CD4-positive, alpha-beta T cell (primary cell): ENCODE data around the gene PLSCR1. TPM values are rescaled to one million over a fixed set of nuclear protein-coding genes. Genes with fewer than 3 reads are reported as not detected.

Source experiments
- ATAC-seq: fragments of 200-7000 bp; cut with Tn5 transposase; one replicate; pipeline ENCODE4 v1.10.0; 2022; ENCODE audit warnings: mild to moderate bottlenecking; ENCODE audit not compliant: poor library complexity
- CTCF ChIA-PET: fragments of 350-600 bp; sonication (Branson Sonifier 250); formaldehyde crosslinking; loops from one replicate; lab custom pipeline; 2021; ENCODE audit warnings: antibody characterized with exemption, inconsistent platforms; lab: Charles Lee
- POLR2A ChIA-PET: fragments of 350-600 bp; sonication (Branson Sonifier 250); formaldehyde crosslinking; loops from one replicate; lab custom pipeline; 2021; ENCODE audit warnings: antibody characterized with exemption, inconsistent platforms; lab: Charles Lee
- DNase-seq, 14 experiments: peaks; one replicate each; pipeline ENCODE4 v3.0.0-alpha.2; 2013 to 2020; ENCODE audit warnings: mixed read lengths in 2 of 14
- H3K27ac ChIP-seq, 2 donors: one replicate each; pipeline versions ENCODE4 v1.5.1 to v1.7.0; 2013; ENCODE audit warnings: low read length in 2 of 2, low read depth in 1 of 2, mild to moderate bottlenecking in 1 of 2
- H3K27me3 ChIP-seq, 2 experiments: 1 replicate in 1 of 2; 2 replicates in 1 of 2; pipeline versions ENCODE4 v1.6.1 to v1.7.0; 2013; ENCODE audit warnings: low read length in 2 of 2, control low read depth in 1 of 2, mild to moderate bottlenecking in 1 of 2, moderate library complexity in 1 of 2; ENCODE audit not compliant: insufficient read depth in 2 of 2, control insufficient read depth in 1 of 2
- H3K36me3 ChIP-seq: one replicate; pipeline ENCODE4 v1.6.1; 2013; ENCODE audit warnings: low read length, control low read depth; ENCODE audit not compliant: insufficient read depth
- H3K4me1 ChIP-seq: one replicate; pipeline ENCODE4 v1.6.1; 2013; ENCODE audit warnings: low read length, control low read depth; ENCODE audit not compliant: insufficient read depth
- H3K4me3 ChIP-seq: one replicate; pipeline ENCODE4 v1.5.1; 2013; ENCODE audit warnings: mild to moderate bottlenecking, low read length, moderate library complexity
- H3K9me3 ChIP-seq, 2 experiments: 1 replicate in 1 of 2; 2 replicates in 1 of 2; pipeline versions ENCODE4 v1.6.1 to v1.7.0; 2013; ENCODE audit warnings: low read length in 2 of 2, mild to moderate bottlenecking in 2 of 2, control low read depth in 1 of 2, moderate library complexity in 1 of 2; ENCODE audit not compliant: control insufficient read depth in 1 of 2, insufficient read depth in 1 of 2
- H3K27ac Mint-ChIP-seq: one replicate; pipeline ENCODE4 v1.8.0; 2020; ENCODE audit warnings: mixed read lengths
- H3K27me3 Mint-ChIP-seq: one replicate; pipeline ENCODE4 v1.8.0; 2021; ENCODE audit warnings: mixed read lengths
- H3K36me3 Mint-ChIP-seq: one replicate; pipeline ENCODE4 v1.8.0; 2021; ENCODE audit warnings: low read depth, mixed read lengths
- H3K4me1 Mint-ChIP-seq: one replicate; pipeline ENCODE4 v1.8.0; 2021; ENCODE audit warnings: low read depth, mixed read lengths
- H3K4me3 Mint-ChIP-seq: one replicate; pipeline ENCODE4 v1.8.0; 2020; ENCODE audit warnings: mild to moderate bottlenecking, mixed read lengths
- H3K9me3 Mint-ChIP-seq: one replicate; pipeline ENCODE4 v1.8.0; 2020; ENCODE audit warnings: mixed read lengths
- CTCF ChIP-seq: fragments of 200-600 bp; IDR thresholded peaks from one replicate; pipeline ENCODE4 v1.8.0; 2022; ENCODE audit warnings: antibody characterized with exemption, mild to moderate bottlenecking
- intact Hi-C, 2 experiments: fragments of 100-400 bp; cut with DNase I in 1 of 2; cut with micrococcal nuclease in 1 of 2; formaldehyde crosslinking; loops; one replicate each; pipeline versions ENCODE4 v1.15.1 to v1.9.0; 2023 to 2025; cut with DNase I, micrococcal nuclease
- total RNA-seq, 174 experiments: library from RNA in 2 of 174; stranded (reverse) in 2 of 174; gene quantifications; one replicate each; pipeline ENCODE4 v1.2.3 and lab custom pipeline; 2021 to 2026

The PLSCR1 gene
- total RNA-seq, 2 experiments from 2014 or later = 8.2 to 8.3 TPM

GRCh38 chr3:146574173-146574572 is 29.8 kb upstream of the PLSCR1 start:
- ChIA-PET CTCF (no interaction called here), POLR2A (no interaction called here)
- TF ChIP-seq CTCF = no peak
- Histone ChIP-seq H3K4me3 (no peak overlapping the region), H3K9me3 (no peaks in the 10 kb centered on the region), H3K36me3 (no peaks in the 10 kb centered on the region), H3K4me1 (no peaks in the 10 kb centered on the region), H3K27me3 (no peaks in the 10 kb centered on the region), H3K27ac (no peak overlapping the region)
- Mint-ChIP-seq H3K27ac (no peak overlapping the region), H3K36me3 (no peaks in the 10 kb centered on the region), H3K27me3 (no peaks in the 10 kb centered on the region), H3K9me3 (no peaks in the 10 kb centered on the region), H3K4me3 (no peak overlapping the region), H3K4me1 (no peaks in the 10 kb centered on the region)
- intact Hi-C loops = no loop called here
- ATAC-seq (no peak), DNase-seq (no peak)

GRCh38 chr3:146569314-146569713 is 24.9 kb upstream of the PLSCR1 start:
- no peaks in the 10 kb centered on the region for H3K36me3 Mint-ChIP-seq
- no peaks in the 10 kb centered on the region for H3K27me3 Mint-ChIP-seq
- H3K4me1 ChIP-seq = no peaks in the 10 kb centered on the region
- CTCF ChIA-PET = interaction anchor here (0.9 kb wide), 1 partner anchor 8 kb away, joined by 3 read pairs; no protein-coding TSS in a partner anchor
- no peak overlapping the region for H3K27ac ChIP-seq
- ATAC-seq = no peak
- no peaks in the 10 kb centered on the region for H3K9me3 ChIP-seq
- POLR2A ChIA-PET = no interaction called here
- no peak for TF ChIP-seq CTCF
- no peak overlapping the region for H3K27ac Mint-ChIP-seq
- intact Hi-C loops = no loop called here
- DNase-seq = no peak
- no peak overlapping the region for H3K4me3 ChIP-seq
- no peaks in the 10 kb centered on the region for H3K9me3 Mint-ChIP-seq
- H3K4me1 Mint-ChIP-seq = no peaks in the 10 kb centered on the region
- peaks cover 0 to 2% of the 10 kb centered on the region in 2 experiments for H3K27me3 ChIP-seq
- no peak overlapping the region for H3K4me3 Mint-ChIP-seq
- no peaks in the 10 kb centered on the region for H3K36me3 ChIP-seq

- Mint-ChIP-seq H3K36me3 (no peaks in the 10 kb centered on the region), H3K4me1 (no peaks in the 10 kb centered on the region), H3K27ac (no peak overlapping the region), H3K4me3 (no peak overlapping the region), H3K27me3 (no peaks in the 10 kb centered on the region), H3K9me3 (no peaks in the 10 kb centered on the region)
- ChIA-PET POLR2A (no interaction called here), CTCF (no interaction called here)
- DNase-seq = no peak
- Histone ChIP-seq H3K27ac (no peak overlapping the region), H3K4me3 (no peak overlapping the region), H3K27me3 (peaks cover 0 to 2% of the 10 kb centered on the region in 2 experiments), H3K9me3 (no peaks in the 10 kb centered on the region), H3K4me1 (no peaks in the 10 kb centered on the region), H3K36me3 (no peaks in the 10 kb centered on the region)
- no peak for ATAC-seq
- intact Hi-C loops = no loop called here
- TF ChIP-seq CTCF = no peak
These were observed 21.7 kb upstream of the PLSCR1 start for GRCh38 chr3:146566138-146566537.
